ENCODE data around the gene CTSG.

CTSG gene

DNA sequence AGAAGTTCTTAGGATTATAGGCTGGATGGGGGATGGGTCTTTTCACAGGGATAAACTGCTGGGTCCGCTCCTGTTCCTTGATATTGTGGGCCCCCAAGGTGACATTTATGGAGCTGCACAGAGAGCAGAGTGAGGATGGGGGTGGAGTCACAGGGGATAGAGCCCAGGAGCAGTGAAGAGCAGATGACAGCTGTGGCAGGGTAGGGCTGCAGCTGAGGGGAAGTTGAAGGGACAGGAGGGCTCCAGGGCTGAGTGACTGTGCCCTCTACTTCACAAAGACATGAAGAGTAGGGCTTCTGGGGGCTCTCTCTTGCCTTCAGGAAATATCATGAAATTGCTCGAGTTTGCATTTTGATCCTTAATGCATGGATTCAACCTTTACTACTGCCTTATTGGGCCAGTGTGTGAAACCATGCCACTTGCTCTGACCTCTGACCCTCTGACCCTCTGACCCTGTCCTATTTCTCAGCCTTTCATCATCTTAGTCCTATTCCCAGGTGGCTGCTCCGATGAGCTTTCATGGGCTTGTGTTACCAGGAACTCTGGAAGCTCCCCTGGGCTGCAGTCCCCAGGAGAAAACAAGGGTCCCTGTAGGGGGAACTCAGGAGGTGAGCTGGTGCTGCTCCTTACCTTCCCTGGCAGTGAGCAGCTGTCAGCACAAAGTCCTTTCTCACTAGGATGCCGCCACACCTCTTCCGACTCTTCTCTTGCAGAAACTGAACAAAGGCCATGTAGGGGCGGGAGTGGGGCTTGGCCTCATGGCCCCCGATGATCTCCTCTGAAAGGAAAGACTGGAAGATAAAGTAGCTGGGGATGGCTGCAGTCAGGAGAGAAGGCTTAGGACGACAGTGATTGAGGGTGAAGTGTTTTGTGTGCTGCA, 31.8 kb upstream of the CTSG start:
- no peaks in the 10 kb centered on the region for H3K9me3 ChIP-seq
- no peaks in the 10 kb centered on the region for H3K4me1 ChIP-seq
- no peaks in the 10 kb centered on the region for H3K27me3 ChIP-seq
- TF ChIP-seq, protein P1, sequence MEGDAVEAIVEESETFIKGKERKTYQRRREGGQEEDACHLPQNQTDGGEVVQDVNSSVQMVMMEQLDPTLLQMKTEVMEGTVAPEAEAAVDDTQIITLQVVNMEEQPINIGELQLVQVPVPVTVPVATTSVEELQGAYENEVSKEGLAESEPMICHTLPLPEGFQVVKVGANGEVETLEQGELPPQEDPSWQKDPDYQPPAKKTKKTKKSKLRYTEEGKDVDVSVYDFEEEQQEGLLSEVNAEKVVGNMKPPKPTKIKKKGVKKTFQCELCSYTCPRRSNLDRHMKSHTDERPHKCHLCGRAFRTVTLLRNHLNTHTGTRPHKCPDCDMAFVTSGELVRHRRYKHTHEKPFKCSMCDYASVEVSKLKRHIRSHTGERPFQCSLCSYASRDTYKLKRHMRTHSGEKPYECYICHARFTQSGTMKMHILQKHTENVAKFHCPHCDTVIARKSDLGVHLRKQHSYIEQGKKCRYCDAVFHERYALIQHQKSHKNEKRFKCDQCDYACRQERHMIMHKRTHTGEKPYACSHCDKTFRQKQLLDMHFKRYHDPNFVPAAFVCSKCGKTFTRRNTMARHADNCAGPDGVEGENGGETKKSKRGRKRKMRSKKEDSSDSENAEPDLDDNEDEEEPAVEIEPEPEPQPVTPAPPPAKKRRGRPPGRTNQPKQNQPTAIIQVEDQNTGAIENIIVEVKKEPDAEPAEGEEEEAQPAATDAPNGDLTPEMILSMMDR (IDR thresholded peaks at IDR 0.05; ENCODE audit: low read depth, low read length), result no peak
- DNase-seq, result no peak
- H3K36me3 ChIP-seq, result no peaks in the 10 kb centered on the region
- no peak overlapping the region for H3K4me3 ChIP-seq (ENCODE audit: low read depth, low read length)

DNA sequence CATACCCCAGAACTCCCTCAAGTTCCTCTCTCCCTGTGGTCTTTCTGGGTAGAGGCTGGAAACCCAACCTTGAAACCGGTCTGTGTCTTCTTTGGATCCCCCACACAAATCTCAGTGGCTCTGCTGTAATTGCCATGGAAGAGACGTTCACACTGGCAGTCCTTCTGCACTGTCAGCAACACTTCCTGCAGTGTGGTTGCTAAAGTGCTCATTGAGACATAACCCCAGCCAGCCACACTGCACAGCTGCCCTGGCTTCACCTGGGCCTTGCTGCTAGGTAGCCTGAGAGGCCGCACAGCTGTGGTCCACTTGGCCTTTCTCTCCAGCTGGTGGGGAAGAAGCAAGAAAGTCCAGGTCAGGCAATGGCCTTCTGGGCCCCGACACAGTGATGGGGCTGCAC, 31.0 kb upstream of the CTSG start:
- no peaks in the 10 kb centered on the region for H3K4me1 ChIP-seq
- H3K4me3 ChIP-seq (ENCODE audit: low read depth, low read length), result no peak overlapping the region
- TF ChIP-seq, protein P1 (IDR thresholded peaks at IDR 0.05; ENCODE audit: low read depth, low read length), result no peak
- no peaks in the 10 kb centered on the region for H3K27me3 ChIP-seq
- H3K36me3 ChIP-seq, result no peaks in the 10 kb centered on the region
- no peak for DNase-seq
- no peaks in the 10 kb centered on the region for H3K9me3 ChIP-seq

DNA sequence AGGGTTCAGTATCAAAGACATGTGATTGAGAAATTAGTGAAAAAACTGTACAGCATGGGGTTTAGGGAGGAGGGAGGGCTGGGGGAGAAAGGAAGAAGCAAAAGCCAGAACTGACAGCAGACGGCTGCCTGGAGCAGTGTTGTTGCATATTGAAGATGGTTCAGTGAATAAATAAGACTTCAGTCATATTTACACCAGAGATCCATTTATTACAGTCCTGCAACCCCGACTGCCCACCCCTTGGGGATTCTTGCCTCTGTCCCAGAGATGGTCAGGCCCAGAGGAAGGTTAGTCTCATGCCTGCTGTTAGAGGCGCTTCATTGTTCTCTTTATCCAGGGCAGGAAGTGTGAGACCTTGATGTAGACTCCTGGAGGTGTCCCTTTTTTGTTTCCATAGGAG, 30.2 kb upstream of the CTSG start:
- H3K27me3 ChIP-seq, result no peaks in the 10 kb centered on the region
- H3K4me3 ChIP-seq (ENCODE audit: low read depth, low read length), result no peak overlapping the region
- H3K9me3 ChIP-seq, result no peaks in the 10 kb centered on the region
- TF ChIP-seq, protein P1 (IDR thresholded peaks at IDR 0.05; ENCODE audit: low read depth, low read length), result no peak
- no peaks in the 10 kb centered on the region for H3K4me1 ChIP-seq
- no peak for DNase-seq
- H3K36me3 ChIP-seq, result no peaks in the 10 kb centered on the region

DNA sequence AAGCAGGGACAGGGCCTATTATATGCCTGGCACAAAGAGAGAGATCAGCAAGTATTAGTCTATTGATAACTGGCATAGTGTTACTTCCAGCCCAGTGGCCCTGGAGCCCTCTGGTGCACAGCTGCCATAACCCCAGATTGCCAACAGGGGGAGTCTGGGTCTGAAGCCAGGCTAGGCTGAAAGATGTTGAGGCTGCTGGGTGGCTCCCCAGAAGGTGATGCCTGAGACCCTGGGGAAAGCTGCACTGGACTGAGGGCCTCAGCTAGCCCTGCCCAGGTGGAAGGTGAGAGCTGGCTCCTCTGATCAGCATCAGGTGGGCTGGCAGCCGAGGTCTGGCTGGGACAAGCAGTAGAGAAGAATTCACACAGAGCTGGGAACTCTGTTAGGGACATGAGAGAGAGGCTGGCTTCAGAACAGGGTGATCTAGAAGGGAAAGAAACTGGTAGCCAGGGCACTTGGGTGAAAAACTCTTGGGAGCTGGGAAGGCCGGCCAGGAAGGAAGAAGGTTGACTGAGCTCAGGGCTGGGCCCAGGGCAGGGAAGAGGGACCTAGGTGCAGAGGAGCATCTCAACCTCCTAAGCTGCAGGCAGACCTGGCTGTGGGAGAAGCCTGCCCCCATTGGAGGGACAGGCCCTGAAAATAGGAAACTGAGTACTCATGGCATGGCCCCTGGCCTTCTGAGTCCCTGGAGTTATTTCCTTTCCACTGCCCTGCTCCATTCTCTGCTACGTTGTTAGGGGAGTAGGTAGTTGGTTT, 29.6 kb upstream of the CTSG start:
- H3K9me3 ChIP-seq, result no peaks in the 10 kb centered on the region
- no peak overlapping the region for H3K4me3 ChIP-seq (ENCODE audit: low read depth, low read length)
- no peaks in the 10 kb centered on the region for H3K36me3 ChIP-seq
- peak; percentile 43 for DNase-seq
- TF ChIP-seq, protein P1 (IDR thresholded peaks at IDR 0.05; ENCODE audit: low read depth, low read length), result peak; percentile 81
- no peaks in the 10 kb centered on the region for H3K27me3 ChIP-seq
- no peaks in the 10 kb centered on the region for H3K4me1 ChIP-seq

DNA sequence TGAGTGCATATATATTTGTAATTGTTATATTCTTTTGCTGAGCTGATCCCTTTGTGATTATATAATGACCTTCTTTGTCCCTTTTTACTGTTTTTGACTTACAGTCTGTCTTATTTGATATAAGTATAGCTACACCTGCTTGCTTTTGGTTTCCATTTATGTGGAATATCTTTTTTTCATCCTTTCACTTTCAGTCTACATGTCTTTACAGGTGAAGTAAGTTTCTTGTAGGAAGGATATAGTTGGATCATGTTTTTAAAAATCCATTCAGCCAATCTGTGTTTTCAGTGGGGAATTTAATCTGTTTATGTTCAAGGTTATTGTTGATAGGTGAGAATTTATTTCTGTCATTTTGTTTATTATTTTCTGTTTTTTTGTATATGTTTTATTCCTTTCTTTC, 21.4 kb upstream of the CTSG start:
- DNase-seq, result no peak
- TF ChIP-seq, protein P1 (IDR thresholded peaks at IDR 0.05; ENCODE audit: low read depth, low read length), result no peak
- Histone ChIP-seq H3K9me3 (no peaks in the 10 kb centered on the region), H3K27me3 (no peaks in the 10 kb centered on the region), H3K4me3 (ENCODE audit: low read depth, low read length) (no peak overlapping the region), H3K4me1 (no peaks in the 10 kb centered on the region), H3K36me3 (no peaks in the 10 kb centered on the region)

All from BE2C (cell line).